Activated CD4-positive, alpha-beta T cell treated with anti-CD3 and anti-CD28 coated beads for 4 hours (primary cell): ENCODE results near the gene RAB35.

Experiments used
- DNase-seq, 2 donors: peaks; one replicate each; pipeline ENCODE4 v3.0.0-alpha.2; 2020

The RAB35 gene

DNA sequence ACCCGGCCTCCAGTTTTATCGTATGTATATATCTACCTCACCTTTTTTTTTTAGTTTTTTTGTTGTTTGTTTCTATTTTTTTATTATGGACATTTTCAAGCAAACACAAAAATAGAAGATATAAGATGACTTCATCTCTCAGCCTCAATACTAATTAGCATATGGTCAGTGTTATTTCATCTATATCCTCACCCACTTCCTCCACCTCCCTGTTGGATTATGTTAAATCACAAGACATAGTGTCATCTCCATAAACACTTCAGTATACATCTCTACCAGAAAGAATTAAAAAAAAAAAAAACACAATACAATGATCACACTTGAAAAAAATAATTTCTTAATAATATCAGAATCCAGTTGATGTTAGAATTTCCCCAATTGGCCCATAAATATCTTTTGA is 34.9 kb downstream of the RAB35 start:
- DNase-seq = no peak

DNA sequence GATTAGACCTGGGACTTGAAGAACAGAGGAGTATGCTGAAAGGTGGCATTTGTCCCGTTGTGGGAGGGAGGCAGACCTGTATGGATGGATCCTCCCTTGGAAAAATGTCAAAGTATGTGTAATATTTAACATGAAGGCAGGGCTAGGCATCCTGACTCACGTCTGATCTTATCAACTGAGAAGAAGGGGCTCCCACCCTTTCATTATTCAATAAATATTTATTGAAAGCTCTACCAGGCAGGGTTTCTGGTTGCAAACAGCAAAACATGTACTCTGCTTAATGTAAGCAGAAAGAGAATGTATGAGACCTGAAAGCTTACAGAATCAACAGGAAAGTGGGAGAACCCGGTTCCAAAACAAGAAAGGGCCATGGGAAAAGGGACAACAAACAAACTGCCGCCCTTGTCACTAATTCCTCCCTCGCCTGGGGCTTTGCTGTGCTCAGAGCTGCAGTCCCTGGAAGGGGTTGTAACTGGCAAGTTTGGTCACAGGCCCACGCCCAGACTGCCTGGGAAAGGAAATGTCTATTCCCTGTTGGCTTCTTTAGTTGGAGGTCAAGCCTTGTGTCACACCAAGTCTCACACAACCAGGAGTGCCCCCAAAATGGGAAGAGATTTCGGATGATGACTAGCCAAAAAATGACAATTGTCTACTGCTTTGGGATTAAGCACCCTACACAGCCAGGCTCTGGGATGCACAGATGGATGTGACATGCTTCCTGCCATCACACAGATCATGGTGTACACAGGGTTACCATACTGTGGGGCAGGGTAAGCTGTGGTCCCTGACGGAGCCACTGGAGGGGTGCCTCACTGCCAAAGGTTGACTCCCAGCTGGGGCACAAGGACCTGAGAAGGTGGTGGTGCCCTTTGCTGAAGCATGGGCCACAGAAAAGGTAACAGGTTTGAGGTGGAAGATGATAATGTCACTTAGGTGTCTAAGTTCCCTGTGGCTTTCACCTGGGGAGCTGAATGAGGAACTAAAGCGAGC is 36.8 kb downstream of the RAB35 start:
- DNase-seq = no peak

DNA sequence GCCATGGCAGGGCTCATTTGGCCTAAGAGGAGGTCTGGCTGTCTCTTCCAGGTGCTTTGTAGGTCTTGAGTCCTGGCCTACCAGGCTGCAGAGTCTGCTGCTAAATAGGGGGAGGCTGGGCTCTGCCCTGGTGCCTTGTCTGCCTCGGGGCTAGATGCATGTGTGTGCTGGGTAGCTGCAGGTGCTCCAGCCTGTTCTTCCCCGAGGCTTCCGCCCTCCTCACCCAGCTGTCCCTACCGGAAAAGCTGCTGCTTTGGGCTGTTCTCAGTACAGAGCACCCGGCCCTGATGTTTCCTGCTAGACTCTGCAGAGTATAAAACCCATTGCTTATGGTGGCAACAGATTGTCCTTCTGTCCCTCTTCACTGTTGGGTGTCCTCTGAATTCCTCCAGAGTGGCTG is 37.7 kb downstream of the RAB35 start:
- no peak for DNase-seq

DNA sequence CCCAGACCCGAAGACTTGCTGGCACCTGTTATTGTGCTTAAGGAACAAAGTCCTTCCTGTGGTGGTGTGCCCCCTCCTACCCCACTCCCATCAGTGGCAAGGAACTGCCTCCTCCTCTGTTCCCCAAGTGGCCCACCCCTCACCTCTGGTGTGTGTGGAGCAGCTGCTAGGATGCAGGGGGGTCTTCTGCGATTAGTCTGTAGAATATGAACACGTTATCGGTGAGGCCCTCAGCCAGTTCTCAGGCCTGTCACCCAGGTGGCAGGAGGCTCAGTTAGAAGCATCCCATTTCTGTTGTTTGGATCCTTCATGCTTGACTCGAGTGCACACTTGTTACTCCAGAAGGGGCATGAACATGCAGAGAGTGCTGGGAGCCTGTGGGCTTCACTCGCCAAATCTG is 39.3 kb downstream of the RAB35 start:
- DNase-seq = no peak

DNA sequence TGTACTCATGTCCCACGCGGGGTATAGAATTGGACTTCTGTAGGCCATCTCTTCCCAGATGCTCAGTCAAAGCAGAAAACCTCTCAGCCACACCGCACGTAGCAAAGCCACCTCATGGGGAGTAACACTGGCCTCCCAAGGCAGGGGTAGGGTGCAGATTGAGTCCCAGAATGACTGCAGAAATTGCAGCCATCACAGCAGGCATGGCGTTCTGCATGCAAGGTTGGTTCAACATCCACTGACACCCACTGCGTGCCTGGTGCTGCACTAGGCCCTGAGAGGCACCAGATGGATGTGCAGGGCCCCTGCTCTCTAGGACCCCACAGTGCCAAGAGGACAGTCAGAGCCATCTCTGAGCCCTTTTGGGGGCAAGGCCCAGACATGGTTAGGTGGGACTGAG is 39.9 kb downstream of the RAB35 start:
- DNase-seq = no peak

DNA sequence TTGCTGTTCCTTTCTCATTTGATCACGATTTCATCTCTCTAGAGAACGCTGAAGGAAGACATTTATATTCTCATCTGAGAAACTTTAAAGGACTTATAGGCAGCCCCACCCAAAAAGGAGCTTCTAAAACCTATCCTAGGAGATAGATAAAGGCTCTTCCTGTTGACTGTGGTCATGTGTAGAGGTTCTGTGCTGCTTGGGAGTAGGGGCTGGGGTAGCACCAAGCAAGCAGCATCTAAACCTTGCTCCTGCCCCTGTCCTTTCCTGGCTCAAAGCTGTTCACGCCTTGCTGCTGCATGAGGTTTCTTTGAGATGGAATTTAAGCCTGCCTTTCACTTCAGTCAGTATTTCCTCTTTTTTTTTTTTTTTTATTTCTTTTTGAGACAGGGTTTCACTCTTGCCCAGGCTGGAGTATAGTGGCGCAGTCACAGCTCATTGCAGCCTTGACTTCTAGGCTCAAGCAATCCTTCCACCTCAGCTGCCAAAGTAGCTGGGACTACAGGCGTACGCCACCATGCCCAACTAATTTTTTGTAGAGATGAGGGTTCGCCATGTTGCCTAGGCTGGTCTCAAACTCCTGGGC is 41.4 kb downstream of the RAB35 start:
- DNase-seq = no peak

DNA sequence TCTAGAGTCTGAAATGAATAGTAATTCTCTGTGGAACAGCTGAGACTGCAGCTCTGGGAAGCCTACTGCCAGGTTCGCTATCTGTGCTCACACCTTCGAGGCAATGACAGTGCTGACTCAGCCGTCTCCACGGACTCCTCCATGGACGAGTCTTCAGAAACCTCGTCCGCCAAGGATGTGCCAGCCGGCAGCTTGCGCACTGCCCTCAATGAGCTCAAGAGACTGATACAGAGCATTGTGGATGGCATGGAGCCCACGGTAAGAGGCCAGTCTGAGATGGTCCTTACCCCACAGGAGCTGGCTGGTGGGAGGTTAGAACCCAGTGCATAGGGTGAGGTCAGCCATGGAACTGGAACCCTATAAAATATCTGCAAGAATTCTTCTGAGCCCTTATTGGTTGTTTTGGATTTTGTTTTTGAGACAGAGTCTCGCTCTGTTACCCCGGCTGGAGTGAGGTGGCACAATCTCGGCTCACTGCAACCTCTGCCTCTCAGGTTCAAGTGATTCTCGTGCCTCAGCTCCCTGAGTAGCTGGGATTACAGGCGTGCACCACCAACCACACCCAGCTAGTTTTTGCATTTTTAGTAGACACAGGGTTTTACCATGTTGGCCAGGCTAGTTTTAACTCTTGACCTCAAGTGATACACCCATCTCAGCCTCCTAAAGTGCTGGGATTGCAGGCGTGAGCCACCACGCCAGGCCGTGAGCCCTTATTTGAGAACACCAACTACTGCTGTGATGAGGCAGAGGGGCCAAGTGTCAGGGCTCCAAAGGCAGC is 43.9 kb downstream of the RAB35 start:
- DNase-seq = no peak

DNA sequence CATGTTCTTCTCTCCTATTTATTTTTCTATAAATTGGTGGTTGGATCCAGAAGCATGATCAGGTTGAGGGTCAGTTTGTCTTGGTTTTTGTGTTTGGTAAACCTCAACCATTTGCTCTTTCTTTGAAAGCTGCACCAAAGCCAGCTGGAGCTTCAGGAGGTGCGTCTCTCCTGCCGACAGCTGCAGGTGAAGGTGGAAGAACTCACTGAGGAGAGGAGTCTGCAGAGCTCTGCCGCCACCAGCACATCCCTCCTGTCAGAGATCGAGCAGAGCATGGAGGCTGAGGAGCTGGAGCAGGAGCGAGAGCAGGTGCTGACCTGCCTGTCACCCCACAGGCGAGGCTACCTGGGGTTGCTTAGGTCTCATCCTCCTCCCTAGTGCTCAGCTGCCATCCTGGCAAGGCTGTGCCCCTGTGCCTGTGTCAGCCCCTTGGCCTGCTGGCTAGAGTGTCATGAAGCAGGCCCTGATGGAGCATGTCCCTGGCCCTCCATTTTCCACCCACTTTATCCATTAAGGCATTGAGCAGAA is 45.0 kb downstream of the RAB35 start:
- DNase-seq = no peak

DNA sequence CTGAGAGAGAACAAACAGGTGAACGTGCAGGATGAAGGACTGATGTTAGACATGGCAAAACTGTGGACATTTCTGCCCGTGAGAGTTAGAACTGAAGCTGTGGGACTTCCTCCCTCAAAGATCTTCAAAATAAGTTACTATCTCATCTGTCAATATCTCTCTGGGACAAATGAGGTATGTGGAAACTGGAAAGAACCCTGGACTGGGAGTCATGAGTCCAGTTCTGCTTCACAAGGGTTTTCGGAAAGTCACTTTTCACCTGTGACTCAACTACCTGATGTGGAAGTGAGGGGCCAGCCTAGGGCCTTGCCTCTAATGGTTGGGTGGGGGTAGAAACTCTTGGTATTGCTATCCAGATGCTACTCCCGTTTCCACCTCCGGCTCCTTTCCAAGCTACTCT is 47.3 kb downstream of the RAB35 start:
- DNase-seq = no peak

DNA sequence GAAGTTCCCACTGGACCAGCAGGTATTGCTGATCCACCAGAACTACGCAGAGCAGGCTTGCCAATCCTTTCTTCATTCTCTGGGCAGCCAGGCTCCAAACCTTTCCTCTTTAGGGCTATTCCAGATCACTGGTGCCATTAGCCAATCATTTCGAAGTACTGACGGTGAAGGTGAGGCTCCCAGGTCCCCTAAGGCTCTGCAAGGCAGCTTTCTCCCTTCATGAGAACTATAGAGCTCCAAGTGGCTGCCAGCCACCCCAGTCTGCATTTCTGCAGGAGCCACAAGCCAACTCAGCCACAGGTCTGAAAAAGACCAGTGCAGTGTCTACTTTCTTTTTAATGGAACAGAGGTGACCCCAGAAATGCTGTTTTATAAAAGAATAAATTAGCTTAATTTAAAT is 48.7 kb downstream of the RAB35 start:
- DNase-seq = no peak

DNA sequence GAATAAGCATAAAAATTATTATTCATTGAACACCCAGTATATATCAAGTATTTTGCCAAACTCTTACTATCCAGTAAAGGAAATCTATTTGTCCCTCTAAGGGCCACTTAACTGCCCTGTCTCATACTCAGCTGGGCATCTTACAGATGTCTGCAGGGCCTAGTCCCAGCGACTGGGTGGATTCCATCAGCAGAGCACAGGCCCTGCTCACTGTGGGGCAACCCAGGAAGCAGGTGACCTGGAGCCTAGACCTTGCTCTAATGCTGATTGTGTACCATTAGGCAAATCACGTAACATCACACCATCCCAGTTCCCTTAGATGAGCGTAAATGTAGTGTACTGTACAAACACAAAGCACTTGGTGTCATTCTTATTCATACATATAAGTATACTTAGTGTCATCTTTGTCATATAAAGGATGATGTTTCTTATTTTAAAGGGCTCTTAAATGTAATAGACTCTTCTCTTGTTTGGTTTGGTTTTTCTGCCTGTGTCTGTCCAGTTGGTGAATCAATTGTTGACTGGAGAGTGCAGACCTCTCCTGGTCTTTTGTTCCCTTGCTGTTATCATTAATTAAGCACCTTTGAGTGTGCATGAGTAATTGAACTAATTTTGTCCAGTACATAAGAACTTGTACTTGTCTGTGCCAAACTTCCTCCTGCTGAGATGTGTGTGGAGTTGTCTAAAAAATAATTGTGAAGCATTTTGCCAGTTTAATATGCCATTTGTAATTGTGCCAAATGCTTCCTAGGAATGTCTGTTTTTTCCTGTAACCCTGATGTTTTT is 49.3 kb downstream of the RAB35 start:
- no peak for DNase-seq

DNA sequence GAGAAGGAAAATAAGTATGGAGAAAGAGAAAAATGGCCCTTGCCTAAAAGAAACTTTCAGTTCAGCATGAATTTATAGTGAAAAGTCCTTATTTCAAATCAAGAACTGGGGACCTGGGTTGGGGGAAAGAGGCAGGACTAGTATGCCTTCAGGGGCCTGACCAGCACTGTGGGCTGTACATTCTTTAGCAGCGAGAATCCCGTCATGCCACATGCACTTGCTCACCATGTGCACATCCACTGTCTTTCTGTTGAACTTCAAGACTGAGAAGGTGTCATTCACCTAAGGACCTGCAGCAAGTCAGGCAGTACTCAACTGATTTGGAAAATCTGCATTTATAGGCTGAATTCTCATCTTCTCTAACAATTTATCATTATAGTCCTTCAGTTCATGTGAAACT is 50.2 kb downstream of the RAB35 start:
- DNase-seq = no peak

DNA sequence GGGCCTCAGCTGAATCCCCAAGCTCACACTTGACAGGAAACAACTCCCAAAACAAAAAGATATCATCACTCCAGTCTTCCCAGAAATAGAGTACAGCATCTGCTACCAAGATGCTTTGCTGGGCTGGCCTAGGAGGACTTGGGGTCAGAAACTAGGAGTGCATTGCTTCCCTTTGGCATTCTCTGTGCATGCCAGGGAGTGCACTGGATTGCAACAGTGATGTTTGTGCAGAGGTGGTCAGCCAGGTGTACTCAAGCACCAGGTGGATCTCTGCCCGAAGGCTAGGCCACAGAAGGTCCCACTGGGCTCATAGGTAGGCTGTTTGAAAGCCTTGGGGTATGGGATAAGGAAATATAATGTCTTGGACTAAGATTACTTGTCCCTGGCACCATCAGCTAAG is 51.1 kb downstream of the RAB35 start:
- DNase-seq = no peak

DNA sequence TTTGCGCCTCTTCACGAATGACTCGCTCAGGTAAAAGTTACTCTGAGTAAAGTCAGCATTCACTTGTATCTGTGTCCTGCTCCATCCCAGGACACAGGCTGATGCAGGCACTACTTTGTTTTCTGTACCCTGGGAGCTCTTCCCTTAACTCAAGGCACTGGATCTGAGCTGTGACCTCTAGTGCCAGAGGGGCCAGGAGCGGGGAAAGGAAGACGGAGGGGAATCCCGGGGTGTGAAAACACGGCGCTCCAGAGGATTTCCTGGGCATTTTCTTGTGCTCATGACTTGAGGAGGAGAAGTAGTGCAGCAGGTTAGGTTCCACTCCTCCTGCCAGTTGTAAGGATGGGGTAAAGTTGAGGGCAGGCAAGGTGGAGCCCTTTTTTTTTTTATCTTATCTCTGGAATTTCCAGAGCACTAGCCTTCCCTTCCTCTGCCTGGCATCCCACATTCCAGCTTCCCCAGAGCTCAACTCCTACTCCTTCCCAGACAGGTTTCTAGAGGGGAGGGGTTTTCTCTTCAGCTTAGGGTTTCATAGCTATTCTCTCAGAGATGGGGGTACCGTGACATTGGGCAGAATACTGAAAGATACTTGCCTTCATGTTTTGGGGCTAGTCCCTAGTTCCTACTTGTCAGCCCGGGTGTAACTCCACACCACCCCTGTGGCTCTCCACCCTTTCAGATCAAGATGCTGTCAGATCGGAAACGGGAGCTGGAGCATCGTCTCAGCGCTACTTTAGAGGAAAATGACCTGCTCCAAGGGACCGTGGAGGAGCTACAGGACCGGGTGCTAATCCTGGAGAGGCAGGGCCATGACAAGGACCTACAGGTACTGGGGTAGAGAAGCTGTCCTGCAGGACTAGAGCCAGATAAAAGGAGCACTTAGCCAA is 52.3 kb downstream of the RAB35 start:
- DNase-seq = no peak

DNA sequence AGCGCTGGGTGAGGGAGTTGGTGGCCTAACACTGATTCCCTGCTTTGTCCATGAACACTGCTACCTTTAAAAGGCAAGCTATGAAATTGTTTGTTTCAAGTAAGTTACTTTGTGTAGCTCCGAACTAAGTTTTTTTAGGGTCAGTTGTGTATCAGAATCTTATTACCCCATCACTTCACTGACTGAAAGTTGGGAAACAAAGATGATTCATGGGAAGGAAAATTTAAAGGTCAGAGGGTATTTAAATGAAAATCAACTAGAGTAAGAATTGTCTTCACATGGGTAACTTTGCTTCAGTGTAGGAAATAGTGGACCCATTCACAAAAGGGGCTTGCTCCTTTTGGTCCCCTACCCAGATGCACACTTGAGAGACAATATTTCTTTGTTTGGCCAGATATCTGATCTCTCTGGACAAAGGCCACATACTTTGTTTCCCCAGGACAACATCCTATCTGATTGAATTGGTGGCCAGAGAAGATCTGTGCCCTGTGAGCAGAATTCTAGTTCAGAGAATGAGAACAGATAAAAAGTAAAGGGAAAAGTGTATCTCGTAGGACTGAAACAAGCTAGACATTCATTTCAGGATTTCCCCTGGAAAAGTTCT is 53.5 kb downstream of the RAB35 start:
- DNase-seq = no peak

DNA sequence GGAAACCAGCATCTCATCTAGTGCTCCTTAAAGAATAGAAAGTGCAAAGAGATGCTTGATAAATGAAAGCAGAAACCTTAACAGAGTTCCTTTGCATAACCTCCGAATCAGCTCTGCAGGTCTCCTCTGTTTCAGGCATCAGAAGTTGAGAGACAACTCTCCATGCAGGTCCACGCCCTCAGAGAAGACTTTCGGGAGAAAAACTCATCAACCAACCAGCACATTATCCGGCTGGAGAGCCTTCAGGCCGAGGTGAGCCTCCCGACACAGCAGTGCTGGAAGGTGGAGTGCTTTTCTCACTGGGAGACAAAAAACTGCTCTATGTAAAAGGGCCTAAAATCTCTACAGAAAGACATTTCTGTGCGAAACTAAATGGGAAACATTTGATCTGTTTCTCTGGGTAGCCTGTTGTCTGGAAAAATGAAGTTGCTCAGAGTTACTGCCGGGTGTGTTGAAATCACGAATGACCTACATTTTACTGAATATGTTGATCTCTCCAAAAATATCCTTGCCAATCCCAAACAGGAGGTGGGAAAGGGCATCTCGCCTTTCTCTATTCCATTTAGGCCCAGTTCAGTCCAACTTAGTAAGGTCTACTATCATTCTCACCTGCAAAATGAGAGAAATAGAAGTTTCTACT is 54.9 kb downstream of the RAB35 start:
- no peak for DNase-seq

DNA sequence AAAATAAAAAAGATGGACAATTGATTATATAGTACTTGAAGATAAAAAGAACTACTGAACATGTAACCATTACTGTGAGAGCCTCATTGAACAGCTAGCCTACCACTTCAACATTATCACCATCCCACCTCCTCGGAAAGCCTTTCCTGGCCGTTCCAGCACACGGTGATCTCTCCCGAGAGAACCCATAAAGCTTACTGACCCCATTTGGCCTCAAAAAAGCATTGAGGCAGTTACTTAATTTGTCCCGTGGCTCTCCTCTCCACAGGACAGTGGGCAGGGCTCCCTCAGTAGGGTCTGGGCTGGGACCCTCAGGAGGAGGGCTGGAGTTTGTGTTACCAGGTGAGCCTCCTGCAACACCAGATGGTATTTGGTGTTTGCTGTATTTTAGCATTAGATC is 55.8 kb downstream of the RAB35 start:
- no peak for DNase-seq

DNA sequence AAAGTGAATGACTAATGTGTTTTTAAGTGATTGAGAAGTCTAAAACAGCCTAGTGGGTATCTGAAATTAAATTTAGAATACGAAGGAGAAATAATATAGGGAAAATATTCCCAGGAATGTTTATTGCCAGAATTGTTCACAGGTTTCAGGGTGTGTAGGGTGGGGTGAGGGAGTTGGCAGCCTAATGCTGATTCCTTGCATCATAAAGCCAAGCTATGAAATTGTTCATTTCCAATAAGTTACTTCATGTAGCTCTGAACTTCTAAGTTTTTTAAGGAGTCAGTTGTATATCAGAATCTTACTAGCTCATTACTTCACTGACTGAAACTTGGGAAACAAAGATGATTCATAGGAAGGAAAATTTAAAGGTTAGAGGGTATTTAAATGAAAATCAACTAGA is 56.4 kb downstream of the RAB35 start:
- no peak for DNase-seq

DNA sequence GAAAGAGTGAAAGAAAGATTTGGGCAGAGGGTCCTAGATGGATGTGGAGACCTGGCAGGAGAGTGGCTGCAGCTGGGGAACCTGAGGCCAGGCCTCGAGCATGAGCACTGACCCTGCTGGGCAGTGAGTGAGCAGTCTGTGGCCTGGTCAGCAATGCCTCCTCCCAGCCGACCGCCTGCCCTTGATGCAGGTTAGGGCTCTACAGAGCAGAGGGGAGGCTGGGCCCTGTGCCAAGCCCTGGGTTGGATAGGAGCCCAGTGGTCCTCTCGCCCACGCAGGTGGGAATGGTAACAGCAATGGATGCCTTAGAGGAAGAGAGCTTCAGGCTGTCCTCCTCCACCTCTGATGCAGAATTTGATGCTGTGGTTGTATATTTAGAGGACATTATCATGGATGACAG is 59.8 kb downstream of the RAB35 start:
- DNase-seq = no peak

DNA sequence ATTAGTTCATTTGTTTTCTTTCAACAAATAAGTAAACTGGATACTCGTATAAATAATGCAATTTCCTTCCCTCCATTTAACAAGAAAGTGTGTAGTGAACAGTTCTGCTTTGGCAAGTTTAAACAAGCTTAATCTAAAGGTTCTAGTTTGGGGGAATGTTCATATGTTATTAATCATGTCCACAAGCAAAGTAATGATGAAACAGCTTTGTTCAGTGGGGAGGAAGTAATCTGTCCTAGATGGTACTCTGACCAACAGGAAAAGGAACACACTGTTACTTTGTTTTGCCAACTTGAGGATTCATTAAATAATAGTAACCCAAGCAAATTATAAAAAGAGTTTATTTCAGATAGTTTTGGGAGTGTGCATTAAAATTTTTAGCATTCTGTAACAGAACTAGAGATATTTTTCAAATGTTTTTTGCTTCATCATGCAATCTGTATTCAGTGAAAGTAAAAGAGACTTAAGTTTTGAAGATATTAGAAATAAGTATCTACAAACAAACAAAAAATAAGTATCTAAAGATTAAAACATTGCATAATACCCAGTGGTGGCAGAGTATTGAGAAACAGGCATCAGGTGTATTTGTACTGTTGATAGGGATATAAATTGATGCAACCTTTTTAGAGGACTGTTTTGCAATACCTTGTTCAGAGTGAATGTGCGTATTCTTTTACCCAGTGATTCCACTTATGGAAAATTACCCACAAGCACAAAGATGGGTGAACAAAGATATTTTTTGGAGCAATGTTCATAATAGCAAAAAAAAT is 61.1 kb downstream of the RAB35 start:
- DNase-seq = no peak
